ENCODE results near the gene TSPAN15.
"Not testable (repeated sequence)": the region's sequence is repeated elsewhere in the genome, so short reads cannot be mapped to it uniquely, and the experiment has no call there.

TSPAN15 gene

GRCh38 chr10:69445041-69445440, 6.2 kb upstream of the TSPAN15 start:
- DNase-seq (ENCODE audit: low read depth in 2 of 3, low spot score in 1 of 3): no peak

DNA sequence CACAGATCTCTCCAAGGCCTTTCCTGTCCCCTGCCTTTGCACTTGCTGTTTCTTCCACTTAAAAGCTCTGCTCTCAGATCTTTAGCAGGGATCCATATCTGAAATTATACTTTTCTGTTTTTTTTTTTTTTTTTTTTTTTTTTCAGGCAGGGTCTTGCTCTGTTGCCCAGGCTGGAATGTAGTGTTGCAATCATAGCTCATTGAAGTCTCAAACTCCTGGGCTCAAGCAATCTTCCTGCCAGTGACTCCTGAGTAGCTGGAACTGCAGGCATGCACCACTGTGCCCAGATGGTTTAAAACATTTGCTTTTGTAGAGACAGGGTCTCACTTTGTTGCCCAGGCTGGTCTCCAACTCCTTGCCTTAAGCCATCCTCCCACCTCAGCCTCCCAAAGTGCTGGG, 5.0 kb upstream of the TSPAN15 start:
- no peak for DNase-seq (ENCODE audit: low read depth in 2 of 3, low spot score in 1 of 3)

- DNase-seq (ENCODE audit: low read depth in 2 of 3, low spot score in 1 of 3): no peak
Observed at GRCh38 chr10:69446650-69447151, 4.6 kb upstream of the TSPAN15 start.

- peak in 1 of 3 donors; percentile 49 for DNase-seq (ENCODE audit: low read depth in 2 of 3, low spot score in 1 of 3)
Observed at GRCh38 chr10:69449841-69450240, 1.4 kb upstream of the TSPAN15 start.

- not testable (repeated sequence) for DNase-seq (ENCODE audit: low read depth in 2 of 3, low spot score in 1 of 3)
Observed at GRCh38 chr10:69450395-69450794, 870 bp upstream of the TSPAN15 start.

GRCh38 chr10:69451784-69452251, 553 bp downstream of the TSPAN15 start:
- DNase-seq (ENCODE audit: low read depth in 2 of 3, low spot score in 1 of 3): no peak

- no peak for DNase-seq (ENCODE audit: low read depth in 2 of 3, low spot score in 1 of 3)
Observed at GRCh38 chr10:69452676-69453415, 1.6 kb downstream of the TSPAN15 start.

DNA sequence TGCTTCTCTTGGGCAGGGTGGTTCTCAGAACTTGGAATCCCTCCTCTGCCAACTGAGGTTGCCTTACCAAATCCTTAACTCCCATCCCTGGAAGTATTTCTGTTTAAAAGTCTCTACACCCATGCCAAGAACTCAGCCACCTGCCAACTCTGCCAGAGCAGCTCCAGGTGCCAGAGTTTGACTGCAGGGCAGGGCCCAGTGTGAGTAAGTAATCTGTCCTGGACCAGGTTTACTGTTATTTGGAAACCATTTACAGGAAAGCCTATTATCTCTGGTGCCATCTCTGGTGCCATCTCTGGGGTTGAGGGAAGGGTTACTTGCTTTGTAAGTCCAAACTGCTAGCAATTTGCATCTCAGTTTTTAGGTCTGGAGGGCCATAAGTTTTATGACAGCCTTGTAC, 2.5 kb downstream of the TSPAN15 start:
- no peak for DNase-seq (ENCODE audit: low read depth in 2 of 3, low spot score in 1 of 3)

DNA sequence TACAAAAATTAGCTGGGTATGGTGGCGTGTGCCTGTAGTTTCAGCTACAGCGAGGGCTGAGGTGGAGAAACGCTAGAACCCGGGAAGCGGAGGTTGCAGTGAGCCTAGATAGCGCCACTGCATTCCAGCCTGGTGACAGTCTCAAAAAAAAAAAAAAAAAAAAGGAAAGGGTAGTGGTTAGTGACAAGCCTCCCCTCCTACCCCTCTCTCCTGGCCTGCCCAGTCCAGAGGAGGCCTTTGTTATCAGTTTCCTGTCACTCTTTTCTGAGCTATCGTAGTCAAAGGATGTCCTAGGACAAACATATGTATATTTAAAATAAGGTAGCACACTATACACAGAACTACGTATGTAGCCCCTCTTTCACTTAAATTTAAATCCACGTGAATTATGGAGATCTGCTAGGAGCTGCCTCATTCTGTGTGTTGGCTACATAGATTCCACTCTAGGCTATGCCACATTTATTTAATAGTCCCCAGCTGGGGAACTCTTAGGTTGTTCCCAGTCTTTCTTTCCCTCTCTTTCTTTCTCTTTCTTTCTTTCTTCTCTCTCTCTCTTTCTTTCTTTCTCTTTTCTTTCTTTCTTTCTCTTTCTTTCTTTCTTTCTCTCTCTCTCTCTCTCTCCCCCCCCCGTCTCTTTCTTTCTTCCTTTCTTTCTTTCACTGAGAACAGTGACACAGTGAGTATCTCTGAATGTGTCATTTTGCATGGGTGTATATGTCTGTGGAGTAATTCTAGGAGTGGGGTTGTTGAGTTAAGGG, 3.9 kb downstream of the TSPAN15 start:
- no peak for DNase-seq (ENCODE audit: low read depth in 2 of 3, low spot score in 1 of 3)

GRCh38 chr10:69456880-69457693, 5.8 kb downstream of the TSPAN15 start:
- DNase-seq (ENCODE audit: low read depth in 2 of 3, low spot score in 1 of 3): no peak

- no peak for DNase-seq (ENCODE audit: low read depth in 2 of 3, low spot score in 1 of 3)
Observed at GRCh38 chr10:69457771-69458237, 6.5 kb downstream of the TSPAN15 start.

DNA sequence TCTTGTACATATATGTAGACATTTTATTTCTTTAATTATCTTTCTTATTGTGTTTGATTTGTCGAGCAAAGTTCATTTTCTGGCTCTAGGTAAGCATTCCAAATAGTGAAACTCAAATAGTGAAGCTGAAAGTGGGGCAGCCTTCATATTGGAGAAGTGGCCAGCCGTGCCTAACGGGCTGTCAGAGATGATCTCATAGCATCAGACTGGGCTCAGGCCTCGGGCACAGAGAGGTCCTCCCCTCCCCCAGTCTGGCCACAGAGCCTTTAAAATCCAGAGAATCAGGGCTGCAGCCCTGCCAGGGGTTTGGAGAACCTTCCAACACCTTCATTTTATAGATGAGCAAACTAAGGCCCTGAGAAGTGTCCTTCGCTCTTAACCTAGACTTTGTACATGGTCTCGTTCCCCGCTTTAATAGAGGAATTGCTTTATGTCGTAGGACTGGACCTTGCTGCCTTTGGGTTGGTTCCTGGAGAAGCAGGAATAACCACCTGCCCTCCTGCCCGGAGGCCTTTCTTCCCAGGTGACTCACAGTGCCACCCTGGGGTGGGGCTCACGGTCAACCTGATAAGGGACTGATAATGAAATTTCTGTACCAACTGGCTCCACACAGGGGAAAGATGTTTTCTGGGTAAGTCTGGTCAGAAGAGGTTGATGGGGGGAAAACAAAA, 7.3 kb downstream of the TSPAN15 start:
- DNase-seq (ENCODE audit: low read depth in 2 of 3, low spot score in 1 of 3): no peak

DNA sequence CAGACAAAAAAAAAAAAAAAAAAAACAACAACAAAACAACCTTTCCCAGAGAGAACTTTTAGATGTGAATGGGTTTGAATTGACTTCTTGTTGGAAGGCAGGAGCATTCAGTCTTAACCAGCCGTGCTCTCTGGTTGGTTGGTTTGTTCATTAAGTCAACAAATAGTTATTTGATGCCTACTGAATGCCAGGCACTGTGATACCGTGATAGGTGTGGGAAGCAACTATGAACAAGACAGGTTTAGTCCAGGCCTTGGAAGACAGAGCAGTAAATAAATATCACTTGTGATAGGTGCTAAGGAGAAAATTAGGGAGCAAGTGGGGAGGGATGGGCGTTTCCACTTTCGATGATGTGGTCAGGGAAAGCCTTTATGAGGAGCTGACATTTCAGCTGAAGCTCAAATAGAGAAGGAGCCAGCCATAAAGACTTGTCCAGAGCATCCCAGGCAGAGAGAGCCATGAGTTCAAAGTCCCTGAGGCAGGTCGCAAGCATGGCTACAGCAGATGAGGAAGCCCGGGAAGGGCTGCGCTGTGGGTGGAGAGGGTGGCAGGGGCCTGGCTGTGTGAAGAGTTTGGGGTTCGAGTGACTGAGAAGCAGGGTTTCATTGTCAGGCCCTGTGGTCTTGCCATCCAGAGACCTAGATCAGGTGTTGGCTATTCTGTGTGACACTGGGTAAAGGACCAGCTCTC, 8.0 kb downstream of the TSPAN15 start:
- no peak for DNase-seq (ENCODE audit: low read depth in 2 of 3, low spot score in 1 of 3)

DNA sequence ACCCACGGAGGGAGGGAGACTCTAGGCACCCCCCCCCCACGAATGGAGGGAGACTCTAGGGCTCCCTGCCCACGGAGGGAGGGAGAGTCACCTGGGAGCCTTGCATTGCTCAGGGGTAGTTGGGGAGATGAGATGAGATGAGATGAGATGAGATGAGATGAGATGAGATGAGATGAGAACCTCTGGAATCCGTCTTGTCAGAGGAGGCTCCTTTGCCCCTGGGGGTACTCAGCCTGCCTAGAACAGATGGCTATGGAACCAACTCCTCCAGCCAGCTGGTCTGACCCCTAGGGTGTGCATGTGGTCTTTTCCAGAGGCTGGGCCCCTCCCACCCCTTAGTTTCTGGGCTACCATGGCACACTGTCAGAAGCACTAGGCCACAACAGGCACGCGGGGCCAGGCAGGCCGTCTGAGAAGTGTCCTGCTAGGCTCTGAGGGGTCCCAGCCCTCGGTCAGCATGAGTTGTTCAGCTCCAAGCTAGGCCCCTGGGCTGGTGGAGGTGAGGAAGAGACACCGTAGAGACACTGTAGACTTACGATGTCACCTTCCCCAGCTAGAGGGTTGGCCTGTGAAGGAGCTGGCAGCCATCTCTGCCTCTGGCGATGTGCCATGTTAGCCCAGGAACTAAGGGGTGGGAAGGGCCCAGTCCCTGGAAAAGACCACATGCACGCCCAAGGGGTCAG, 8.8 kb downstream of the TSPAN15 start:
- DNase-seq (ENCODE audit: low read depth in 2 of 3, low spot score in 1 of 3): no peak

DNA sequence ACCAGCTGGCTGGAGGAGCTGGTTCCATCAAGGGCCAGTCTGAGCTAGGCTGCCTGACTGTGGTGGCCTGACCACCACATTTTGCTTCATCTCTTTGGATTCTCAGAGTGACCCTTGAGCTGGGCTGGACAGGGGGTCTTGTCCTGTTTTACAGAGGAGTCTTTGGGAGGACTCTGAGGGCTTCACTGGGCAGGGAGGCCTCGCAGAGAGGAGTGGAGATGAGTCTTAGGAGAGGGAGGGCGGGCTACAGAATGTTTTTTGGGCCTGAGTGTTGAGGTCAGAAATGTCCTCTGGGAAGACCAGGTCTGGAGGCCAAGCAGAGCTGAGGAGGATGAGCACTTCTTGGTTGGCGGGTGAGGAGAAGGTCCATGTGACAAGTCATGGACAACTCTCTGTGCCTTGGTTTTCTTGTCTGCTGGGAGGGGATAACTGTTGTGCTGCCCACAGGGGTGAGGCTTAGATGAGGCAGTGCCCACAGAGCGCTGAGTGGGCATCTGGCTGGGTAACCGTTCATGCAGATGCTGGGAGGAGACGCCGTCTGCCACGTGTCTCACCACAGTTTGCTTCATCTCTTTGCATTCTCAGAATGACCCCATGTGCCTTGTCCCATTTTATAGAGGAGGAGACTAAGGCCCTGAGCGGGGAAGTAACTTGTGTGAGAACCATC, 9.4 kb downstream of the TSPAN15 start:
- DNase-seq (ENCODE audit: low read depth in 2 of 3, low spot score in 1 of 3): no peak

DNA sequence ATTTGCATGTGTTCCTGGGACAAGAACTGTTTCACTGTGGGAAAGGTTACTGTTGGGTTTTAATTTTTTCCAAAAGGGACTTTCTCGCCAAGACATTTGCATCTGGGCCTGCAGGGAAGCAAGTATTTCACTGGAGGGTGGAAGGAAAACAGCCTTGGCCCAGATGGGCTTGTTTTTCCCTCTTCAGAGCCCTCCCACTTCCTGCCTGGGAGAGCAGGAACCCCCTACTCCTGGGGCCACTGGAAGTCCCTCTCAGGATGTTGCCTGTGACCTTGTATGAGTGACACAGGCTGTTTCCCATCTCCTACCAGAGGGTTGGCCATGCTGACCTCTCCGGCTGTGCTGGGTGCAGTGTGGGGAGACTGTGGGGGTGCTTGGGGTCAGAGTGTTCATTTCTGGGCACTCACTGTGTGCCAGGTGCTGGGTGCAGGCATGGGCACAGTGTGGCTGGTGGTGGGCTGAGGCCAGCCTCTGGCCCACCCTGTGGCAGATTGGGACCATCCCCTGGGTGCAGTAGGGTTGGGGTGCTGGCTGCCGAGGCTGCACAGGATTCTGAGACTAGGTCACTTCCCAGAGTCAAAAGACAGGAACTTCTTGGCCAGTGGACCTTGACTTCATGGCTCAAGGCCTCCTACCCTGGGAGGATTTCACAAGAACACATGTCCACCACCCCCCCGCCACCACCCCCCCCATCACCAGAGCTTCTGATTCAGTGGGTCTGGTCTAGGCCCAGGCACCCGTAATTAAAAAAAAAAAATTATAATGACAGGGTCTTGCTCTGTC, 10.2 kb downstream of the TSPAN15 start:
- DNase-seq (ENCODE audit: low read depth in 2 of 3, low spot score in 1 of 3): no peak

DNA sequence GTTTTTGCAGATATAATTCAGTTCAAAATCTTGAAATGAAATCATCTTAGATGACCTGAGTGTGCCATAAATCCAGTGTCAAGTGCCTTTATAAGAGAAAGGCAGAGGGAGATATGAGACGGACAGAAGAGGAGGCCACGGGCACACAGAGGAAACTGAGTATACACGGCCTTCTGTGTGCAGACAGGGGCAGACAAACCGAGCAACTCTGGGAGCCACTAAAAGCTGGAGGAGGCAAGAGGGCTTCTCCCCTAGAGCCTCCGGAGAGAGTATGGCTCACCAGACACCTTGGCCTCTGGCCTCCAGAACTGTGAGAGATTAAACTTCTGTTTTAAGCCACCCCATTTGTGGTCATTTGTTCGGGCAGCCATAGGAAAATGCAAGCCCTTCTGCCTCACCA, 12.6 kb downstream of the TSPAN15 start:
- DNase-seq (ENCODE audit: low read depth in 2 of 3, low spot score in 1 of 3): no peak

- no peak for DNase-seq (ENCODE audit: low read depth in 2 of 3, low spot score in 1 of 3)
Observed at GRCh38 chr10:69464401-69464800, 13.1 kb downstream of the TSPAN15 start.
